Choroid plexus epithelial cell (primary cell): ENCODE data around the gene ZDHHC24.

ENCODE experiments used
- DNase-seq: peaks from one replicate; pipeline ENCODE4 v3.0.0-alpha.2; 2010; ENCODE audit warnings: low read depth
- H3K4me3 ChIP-seq: 2 replicates; pipeline ENCODE4 v1.5.1; 2011; ENCODE audit warnings: low read depth, mild to moderate bottlenecking, control low read depth, low read length, moderate library complexity
- CTCF ChIP-seq: conservative IDR thresholded peaks from 2 replicates; pipeline ENCODE4 v1.5.1; 2011; ENCODE audit warnings: low read depth, mild to moderate bottlenecking, control low read depth, inconsistent platforms, low read length, moderate library complexity

The ZDHHC24 gene

GRCh38 chr11:66564538-66564937, 18.7 kb upstream of the ZDHHC24 start:
- TF ChIP-seq CTCF: no peak
- no peak overlapping the region for H3K4me3 ChIP-seq
- no peak for DNase-seq

DNA sequence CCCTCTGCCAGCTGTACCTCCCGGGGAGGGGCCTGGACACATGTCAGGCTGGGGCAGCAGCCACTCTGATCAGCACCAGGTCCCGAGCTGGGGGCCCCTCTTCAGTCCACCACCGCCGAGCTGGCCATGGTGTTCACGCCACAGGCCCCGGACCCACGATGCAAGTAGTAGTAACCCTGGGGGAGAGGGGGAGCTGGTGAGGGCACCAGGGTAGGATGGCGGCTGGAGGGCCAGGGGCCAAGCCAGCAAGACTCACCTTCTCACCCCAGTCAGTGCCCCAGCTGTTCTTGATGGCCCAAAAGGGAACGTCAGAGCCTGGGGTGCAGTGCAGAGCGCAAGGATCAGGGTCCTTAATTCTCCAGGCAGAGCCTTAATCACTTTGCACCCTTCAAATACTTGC, 18.0 kb upstream of the ZDHHC24 start:
- no peak for TF ChIP-seq CTCF
- H3K4me3 ChIP-seq: no peak overlapping the region
- DNase-seq: no peak

GRCh38 chr11:66562907-66563583, 17.2 kb upstream of the ZDHHC24 start:
- TF ChIP-seq CTCF: no peak
- no peak for DNase-seq

DNA sequence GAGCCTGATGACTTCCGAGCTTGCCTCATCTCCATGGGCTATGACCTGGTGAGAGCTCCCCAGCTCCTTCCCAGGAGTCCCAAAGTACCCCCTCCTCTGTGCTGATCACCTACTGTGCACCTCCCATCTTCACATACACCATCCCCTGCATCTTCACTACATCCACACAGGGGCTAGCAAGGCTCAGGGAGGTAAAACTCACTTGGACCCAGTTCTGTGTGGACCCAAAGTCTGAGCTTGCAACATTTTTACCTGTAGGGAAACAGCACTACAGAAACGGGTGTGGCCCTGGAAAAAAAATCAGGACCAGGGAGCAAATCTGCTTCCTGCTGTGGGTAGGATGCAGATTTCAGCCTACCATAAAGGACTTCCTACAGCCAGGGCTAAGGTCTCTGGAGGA, 16.4 kb upstream of the ZDHHC24 start:
- no peak for DNase-seq
- H3K4me3 ChIP-seq: no peak overlapping the region
- no peak for TF ChIP-seq CTCF

More at GRCh38 chr11:66562907-66563583, 17.2 kb upstream of the ZDHHC24 start:
- no peak overlapping the region for H3K4me3 ChIP-seq

DNA sequence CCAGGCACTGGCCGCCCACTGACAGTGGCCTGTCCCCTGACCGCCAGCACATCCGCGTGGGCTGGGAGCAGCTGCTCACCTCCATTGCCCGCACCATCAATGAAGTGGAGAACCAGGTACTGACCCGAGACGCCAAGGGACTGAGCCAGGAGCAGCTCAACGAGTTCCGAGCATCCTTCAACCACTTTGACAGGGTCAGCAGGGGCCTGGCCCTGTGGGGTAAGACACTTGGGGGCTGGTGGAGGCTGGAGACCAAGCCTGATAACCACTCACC, 16.1 kb upstream of the ZDHHC24 start:
- DNase-seq: no peak
- TF ChIP-seq CTCF: no peak
- no peak overlapping the region for H3K4me3 ChIP-seq

DNA sequence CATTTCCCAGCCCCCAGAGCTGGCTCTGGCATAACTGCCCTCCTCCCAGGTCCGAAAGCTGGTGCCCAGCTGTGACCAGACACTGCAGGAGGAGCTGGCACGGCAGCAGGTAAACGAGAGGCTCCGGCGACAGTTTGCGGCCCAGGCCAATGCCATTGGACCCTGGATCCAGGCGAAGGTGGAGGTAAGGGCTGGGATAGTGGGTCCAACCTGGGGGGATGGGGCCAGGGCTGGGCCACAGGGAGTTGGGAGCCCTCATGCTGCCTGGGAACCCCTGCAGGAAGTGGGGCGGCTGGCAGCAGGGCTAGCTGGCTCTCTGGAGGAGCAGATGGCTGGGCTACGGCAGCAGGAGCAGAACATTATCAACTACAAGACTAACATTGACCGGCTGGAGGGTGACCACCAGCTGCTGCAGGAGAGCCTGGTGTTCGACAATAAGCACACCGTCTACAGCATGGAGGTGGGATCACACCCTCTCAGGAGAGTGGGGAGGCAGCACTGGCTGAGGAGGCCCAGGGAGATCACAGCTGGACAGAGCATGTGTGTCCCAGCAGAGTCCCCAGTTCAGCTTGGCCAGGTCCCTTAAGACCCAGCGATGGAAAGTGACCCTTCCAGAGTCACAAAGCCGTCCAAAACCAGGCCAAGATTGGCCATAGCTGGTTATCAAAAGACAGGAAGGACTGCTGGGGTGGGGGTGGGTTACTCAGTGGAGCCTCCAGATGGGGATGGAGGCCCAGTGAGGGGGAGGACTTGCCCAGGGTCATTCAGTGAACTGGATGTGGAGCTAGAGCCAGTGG, 15.5 kb upstream of the ZDHHC24 start:
- no peak for TF ChIP-seq CTCF
- no peak for DNase-seq
- no peak overlapping the region for H3K4me3 ChIP-seq
